HL-60/S4 treated with phorbol 12-myristate 13-acetate at 8.2 ng/mL for 4 days and 3 days (cell line): ENCODE data around the gene UNC119.

Source experiments
- in situ Hi-C: fragments of 300-500 bp; cut with MboI; formaldehyde crosslinking; loops from 2 replicates; pipeline ENCODE4 v1.15.0; 2022; ENCODE audit warnings: low sequenced_read_pairs

Gene UNC119

GRCh38 chr17:28573521-28573920 lies 21.1 kb upstream of the UNC119 start:
- in situ Hi-C loops = no loop called here

- in situ Hi-C loops = no loop called here
Measured at GRCh38 chr17:28573040-28573380, 20.6 kb upstream of the UNC119 start.

- in situ Hi-C loops = no loop called here
Measured at GRCh38 chr17:28572259-28573039, 20.0 kb upstream of the UNC119 start.

DNA sequence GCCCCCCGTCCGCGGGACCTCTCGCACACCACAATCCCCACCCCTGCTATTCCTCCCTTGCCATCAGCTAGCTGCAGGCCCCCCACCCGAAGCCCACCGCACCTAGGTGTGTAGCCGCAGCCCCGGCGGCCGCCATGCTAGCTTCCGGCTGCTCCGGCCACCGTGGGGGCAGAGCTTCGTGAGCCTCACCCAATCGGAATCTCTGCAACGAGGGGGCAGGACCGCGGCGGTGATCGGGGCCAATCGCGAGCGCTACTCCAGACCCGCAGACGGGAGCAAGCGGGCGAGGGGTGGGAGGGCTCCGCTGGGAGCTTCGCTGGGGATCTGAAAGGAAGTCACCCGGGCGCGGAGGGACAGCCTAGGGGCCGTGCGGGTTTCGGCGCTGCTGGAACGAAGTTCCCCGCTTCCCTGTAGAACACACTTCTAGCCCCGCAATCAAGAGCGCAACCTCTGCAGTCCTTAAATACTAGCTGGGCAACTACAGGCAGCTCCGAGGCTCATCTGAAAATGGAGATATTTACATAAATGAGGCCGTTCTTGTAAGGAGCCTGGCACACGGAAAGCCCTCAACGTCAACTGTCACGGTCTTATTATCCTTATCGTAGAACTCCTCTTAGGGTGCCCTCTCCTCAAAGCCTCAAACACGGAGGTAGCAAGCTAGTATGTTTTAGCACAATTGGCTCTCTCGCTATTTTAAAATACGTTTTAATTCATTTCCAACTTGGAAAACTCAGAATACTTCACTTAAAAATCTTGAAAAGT lies 19.1 kb upstream of the UNC119 start, which contains the start of gene PIGS:
Gene PIGS, minus strand, starts transcription at position 164 of the 762 bp plus-strand sequence. Its CDS starts 28 bp downstream, at position 136.
- in situ Hi-C loops = no loop called here

DNA sequence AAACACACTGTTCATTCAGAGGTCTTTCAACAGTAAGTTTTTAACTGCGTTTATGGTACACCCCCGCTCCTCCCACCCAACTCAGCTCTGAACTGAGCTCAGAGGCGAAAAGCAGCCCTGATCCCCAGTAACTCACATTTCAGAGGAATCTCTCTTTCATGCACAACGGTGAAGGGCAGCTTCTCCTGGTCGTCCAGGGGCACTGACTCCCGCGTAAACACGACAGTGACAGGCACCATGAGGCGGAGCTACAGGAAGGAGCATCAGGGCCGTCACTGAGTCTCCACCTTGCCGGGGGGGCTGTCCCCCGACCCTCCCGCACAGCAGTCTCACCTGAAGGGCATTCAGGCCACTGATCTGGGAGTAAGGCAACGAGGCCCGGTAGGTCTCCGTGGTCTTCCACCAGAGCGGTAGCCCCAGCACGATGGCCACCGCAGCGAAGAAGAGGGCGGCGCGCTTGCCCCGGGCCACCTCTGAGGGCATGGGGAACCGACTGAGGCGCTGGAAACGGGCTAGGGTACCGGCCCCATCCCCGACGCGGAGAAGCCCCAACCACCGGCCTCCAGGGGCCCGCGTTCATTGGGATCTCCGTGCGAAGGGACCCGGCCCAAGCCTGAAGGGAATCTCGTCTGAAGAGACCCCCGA lies 18.4 kb upstream of the UNC119 start:
- in situ Hi-C loops = no loop called here

DNA sequence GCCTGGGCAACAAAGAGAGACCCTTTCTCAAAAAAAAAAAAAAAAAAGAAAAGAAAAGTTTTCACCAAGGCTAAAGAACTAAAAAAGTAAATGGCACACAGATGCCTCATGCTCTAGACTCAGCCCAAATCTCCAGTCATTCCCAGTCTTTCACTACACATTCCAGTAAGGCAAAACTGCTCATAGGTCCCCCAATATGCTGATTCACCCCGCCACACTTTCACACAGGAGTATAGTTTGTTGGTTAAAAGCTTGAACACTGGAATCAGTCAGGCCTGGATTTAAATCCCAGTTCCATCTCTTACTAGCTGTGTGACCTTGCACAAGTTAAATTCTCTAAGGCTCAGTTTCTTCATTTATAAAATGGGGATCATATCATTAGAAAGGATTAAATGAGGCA lies 17.0 kb upstream of the UNC119 start:
- in situ Hi-C loops = no loop called here

DNA sequence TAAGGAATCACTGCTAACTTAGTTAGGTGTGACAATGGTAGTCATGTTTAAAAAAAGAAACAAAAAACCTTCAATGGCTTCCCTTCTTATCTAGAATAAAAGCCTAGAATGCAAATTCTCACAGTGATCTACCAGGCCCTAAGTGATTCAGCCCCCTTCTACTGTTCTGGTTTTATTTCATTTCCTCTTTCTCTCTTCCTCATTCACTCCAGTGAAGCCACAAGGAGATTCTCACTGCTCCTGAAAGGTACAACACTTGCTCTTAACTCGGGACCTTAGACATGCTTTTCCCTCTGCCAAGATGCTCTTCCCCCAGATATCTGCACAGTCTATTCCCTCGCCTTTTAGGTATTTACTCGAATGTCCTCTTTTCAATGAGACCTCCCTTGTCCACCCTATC lies 15.2 kb upstream of the UNC119 start:
- in situ Hi-C loops = no loop called here

DNA sequence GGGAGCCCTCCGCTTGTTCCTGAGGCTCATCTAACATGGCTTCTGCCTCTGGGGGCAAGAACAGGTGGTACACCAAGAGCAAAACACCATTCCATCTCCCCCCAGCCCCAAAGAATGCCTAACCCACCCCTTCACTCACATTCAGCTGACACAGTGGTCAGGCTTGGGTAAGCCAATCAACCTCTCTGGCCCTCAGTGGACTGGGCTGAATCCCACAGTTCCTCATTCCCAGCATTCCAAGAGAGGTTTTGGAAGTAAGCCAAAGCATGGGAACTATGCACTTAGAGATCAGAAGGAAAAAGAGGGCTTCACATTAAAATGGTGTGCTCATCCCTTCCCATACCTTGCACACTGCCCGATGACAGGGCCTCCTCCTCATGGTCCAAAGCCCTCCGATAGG lies 11.1 kb upstream of the UNC119 start:
- in situ Hi-C loops = no loop called here

- in situ Hi-C loops = no loop called here
Measured at GRCh38 chr17:28555022-28555421, 2.6 kb upstream of the UNC119 start.

GRCh38 chr17:28554565-28554964 lies 2.1 kb upstream of the UNC119 start:
- in situ Hi-C loops = no loop called here

- in situ Hi-C loops = no loop called here
Measured at GRCh38 chr17:28553000-28553505, 629 bp upstream of the UNC119 start.

DNA sequence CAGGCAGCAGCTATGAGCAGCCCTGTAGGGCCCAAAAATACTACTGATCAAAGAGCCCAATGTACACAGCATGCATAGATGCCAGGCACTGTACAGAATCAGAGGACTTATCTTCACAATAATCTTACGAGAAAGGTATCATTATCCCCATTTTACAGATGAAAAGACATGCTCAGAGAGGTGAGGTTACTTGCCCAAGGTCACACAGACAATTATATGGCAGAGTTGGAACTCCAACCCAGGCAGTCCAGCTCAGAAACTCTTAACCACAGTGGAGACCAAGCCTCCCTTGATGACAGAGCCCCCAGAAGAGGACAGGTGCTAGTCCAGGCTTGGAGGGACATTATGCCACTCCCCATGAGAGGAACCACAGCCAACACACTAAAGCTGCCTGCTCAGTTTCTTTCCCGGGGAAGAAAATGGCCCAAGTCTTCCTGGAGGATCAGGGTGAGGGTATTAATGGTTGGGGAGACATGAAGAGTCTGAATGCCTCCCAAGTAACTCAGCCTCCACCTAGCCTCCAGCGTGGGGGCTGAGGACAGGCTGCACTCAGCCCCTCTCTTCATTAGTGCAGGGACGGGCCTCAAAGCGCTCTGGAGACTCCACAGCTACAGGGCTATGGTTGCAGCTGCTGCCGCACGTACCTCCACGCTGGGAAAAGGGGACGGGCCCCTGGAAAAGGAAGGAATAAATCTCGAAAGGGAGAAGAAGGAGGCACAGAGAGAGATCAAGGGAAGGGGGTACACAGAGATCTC lies 826 bp downstream of the UNC119 start:
- in situ Hi-C loops = no loop called here

- in situ Hi-C loops = no loop called here
Measured at GRCh38 chr17:28550858-28551257, 1.6 kb downstream of the UNC119 start.

- in situ Hi-C loops = no loop called here
Measured at GRCh38 chr17:28549236-28550132, 2.9 kb downstream of the UNC119 start.

DNA sequence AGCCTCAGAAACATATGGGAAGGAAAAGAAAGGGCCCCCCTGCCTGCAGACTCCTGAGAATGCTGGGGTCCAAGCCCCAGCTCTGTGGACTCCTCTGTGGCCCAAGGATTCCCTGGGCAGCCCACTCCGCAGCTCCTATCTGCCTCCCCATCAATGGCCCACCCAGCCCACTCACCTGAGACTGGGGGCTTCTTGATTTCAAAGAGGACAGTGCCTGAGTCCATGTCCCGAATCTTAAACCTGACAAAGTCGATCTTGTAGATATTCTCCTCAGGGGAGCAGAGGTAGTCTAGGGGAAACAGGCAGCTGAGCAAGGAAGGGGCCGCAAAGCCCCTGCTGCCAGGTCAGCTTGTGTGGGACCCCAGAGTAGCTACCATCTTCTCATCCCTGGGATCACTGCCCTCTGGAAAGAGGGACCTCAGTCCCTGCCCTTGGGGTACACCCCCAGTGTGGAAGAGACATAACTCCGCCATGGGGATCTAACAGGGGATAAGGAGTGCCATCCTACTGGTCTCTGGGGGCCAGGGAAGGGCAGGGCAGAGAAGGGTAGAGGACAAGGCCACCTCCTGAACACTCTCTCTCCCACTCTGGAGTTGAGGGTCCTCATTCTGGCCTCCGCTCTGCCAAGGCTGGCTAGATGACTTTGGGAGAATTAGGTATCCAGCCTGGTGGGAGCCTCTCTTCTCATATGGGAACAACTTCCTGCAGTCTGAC lies 3.9 kb downstream of the UNC119 start:
- in situ Hi-C loops = no loop called here

- in situ Hi-C loops = no loop called here
Measured at GRCh38 chr17:28547623-28548416, 4.6 kb downstream of the UNC119 start.

- in situ Hi-C loops = no loop called here
Measured at GRCh38 chr17:28547096-28547622, 5.3 kb downstream of the UNC119 start.

- in situ Hi-C loops = no loop called here
Measured at GRCh38 chr17:28545787-28546415, 6.5 kb downstream of the UNC119 start.
